K562 (cell line): ENCODE measurements around the gene HKDC1. TPM values are rescaled to one million over a fixed set of nuclear protein-coding genes. Genes with fewer than 3 reads are reported as not detected.

ENCODE experiments used
- ATAC-seq: fragments of 200-7000 bp; cut with Tn5 transposase; 3 replicates; pipeline ENCODE4 v1.9.1; 2020; ENCODE audit warnings: moderate library complexity
- BruUV-seq: library from RNA; stranded (reverse); fragments of 400-500 nt; replicated peaks from 2 replicates; lab custom pipeline; 2021; lab: Mats Ljungman, UMichigan
- CTCF ChIA-PET: fragments of 300-600 bp; formaldehyde crosslinking; extraction: SDS; loops from one replicate; lab custom pipeline; 2021; ENCODE audit warnings: low intra/inter-chr PET ratio; lab: Yijun Ruan, JAX
- POLR2A ChIA-PET: fragments of 300-600, 350-650 bp; sonication (Branson Sonifier 250); formaldehyde crosslinking; extraction: SDS; loops from one replicate; lab custom pipeline; 2021; ENCODE audit warnings: antibody characterized with exemption, inconsistent platforms; lab: Yijun Ruan, JAX
- DNase-seq, 4 experiments: peaks; one replicate each; pipeline versions ENCODE4 v3.0.0 to v3.0.0-alpha.2; 2011 to 2018; ENCODE audit warnings: low spot score in 3 of 4, mixed read lengths in 3 of 4; ENCODE audit errors: extremely low read depth in 1 of 4
- FAIRE-seq: peaks from 2 replicates; lab custom pipeline; 2011; peaks lifted over from hg19 to GRCh38; lab: Jason Lieb, UNC
- H2AFZ ChIP-seq: 2 replicates; pipeline ENCODE4 v1.6.0; 2011; ENCODE audit warnings: low read depth, low read length, control low read depth, inconsistent platforms
- H3K27ac ChIP-seq: fragments of 200-600 bp; 3 replicates; pipeline ENCODE4 v1.8.0; 2011; ENCODE audit warnings: low read depth, mild to moderate bottlenecking, control low read depth, inconsistent platforms, low read length, moderate library complexity, mixed read lengths; ENCODE audit errors: extremely low read depth
- H3K27me3 ChIP-seq, 2 experiments: fragments of 300-600 bp in 1 of 2; 2 replicates in 1 of 2; 3 replicates in 1 of 2; pipeline versions ENCODE4 v1.6.0 to v1.8.0; 2011; ENCODE audit warnings: inconsistent platforms in 2 of 2, low read length in 2 of 2, mild to moderate bottlenecking in 1 of 2, mixed read lengths in 1 of 2, moderate library complexity in 1 of 2; ENCODE audit not compliant: control insufficient read depth in 2 of 2, insufficient read depth in 2 of 2
- H3K36me3 ChIP-seq: fragments of 300-600 bp; 3 replicates; pipeline ENCODE4 v1.8.0; 2011; ENCODE audit warnings: mild to moderate bottlenecking, low read length, inconsistent platforms; ENCODE audit not compliant: control insufficient read depth, insufficient read depth
- H3K4me1 ChIP-seq, 2 experiments: fragments of 200-600 bp in 1 of 2; replicated peaks in 1 of 2; 2 replicates in 1 of 2; 3 replicates in 1 of 2; pipeline versions ENCODE4 v1.5.1 to v1.8.0; 2011; ENCODE audit warnings: inconsistent platforms in 2 of 2, low read length in 2 of 2, mild to moderate bottlenecking in 1 of 2, mixed read lengths in 1 of 2, moderate library complexity in 1 of 2; ENCODE audit not compliant: control insufficient read depth in 2 of 2, insufficient read depth in 2 of 2
- H3K4me2 ChIP-seq: 2 replicates; pipeline ENCODE4 v1.6.1; 2011; ENCODE audit warnings: low read length, control low read depth, inconsistent platforms, mixed read lengths; ENCODE audit not compliant: insufficient read depth
- H3K4me3 ChIP-seq: fragments of 200-600 bp; sonication (generic), shearing (Covaris generic); 2 replicates; pipeline ENCODE4 v1.5.1; 2016; ENCODE audit warnings: control low read depth, inconsistent platforms
- H3K79me2 ChIP-seq: fragments of 200-600 bp; 3 replicates; pipeline ENCODE4 v1.8.0; 2011; ENCODE audit warnings: low read length, inconsistent platforms; ENCODE audit not compliant: control insufficient read depth, insufficient read depth
- H3K9ac ChIP-seq, 2 experiments: 2 replicates each; pipeline versions ENCODE4 v1.6.0 to v1.6.1; 2011; ENCODE audit warnings: low read depth in 2 of 2, low read length in 2 of 2, control low read depth in 1 of 2, inconsistent platforms in 1 of 2, mild to moderate bottlenecking in 1 of 2, mixed read lengths in 1 of 2; ENCODE audit not compliant: insufficient read depth in 1 of 2
- H3K9me1 ChIP-seq: one replicate; pipeline ENCODE4 v1.6.0; 2011; ENCODE audit warnings: inconsistent platforms, mild to moderate bottlenecking, low read length, moderate library complexity; ENCODE audit not compliant: control insufficient read depth, insufficient read depth
- H3K9me3 ChIP-seq: replicated peaks from 2 replicates; pipeline ENCODE4 v1.5.1; 2011; ENCODE audit warnings: low read depth, low read length, inconsistent platforms; ENCODE audit not compliant: control insufficient read depth, insufficient read depth
- H4K20me1 ChIP-seq: replicated peaks from 2 replicates; pipeline ENCODE4 v1.6.1; 2011; ENCODE audit warnings: low read length, inconsistent platforms, mixed read lengths; ENCODE audit not compliant: control insufficient read depth, insufficient read depth
- ETV1 ChIP-seq: fragments of 450-650 bp; conservative IDR thresholded peaks from 2 replicates; pipeline ENCODE4 v1.6.1; 2016; ENCODE audit warnings: missing genetic modification characterization, control low read depth, low read depth, missing compliant biosample characterization
- GABPA ChIP-seq: fragments of 200-800 bp; sonication (Bioruptor generic); conservative IDR thresholded peaks from 2 replicates; pipeline ENCODE4 v1.6.1; 2016; ENCODE audit warnings: low read depth, missing genetic modification characterization, missing compliant biosample characterization
- HDAC6 ChIP-seq: IDR thresholded peaks from 2 replicates; pipeline ENCODE4 v1.6.1; 2012; ENCODE audit warnings: low read depth, mild to moderate bottlenecking, control low read depth, inconsistent platforms, low read length, moderate library complexity
- MECOM ChIP-seq: fragments of 250-450 bp; sonication (Bioruptor Pico); IDR thresholded peaks from 2 replicates; pipeline ENCODE4 v1.8.0; 2022; ENCODE audit warnings: inconsistent platforms
- MTA1 ChIP-seq: fragments of 450-650 bp; IDR thresholded peaks from 2 replicates; pipeline ENCODE4 v1.6.1; 2017; ENCODE audit warnings: borderline replicate concordance
- MYC ChIP-seq, 2 experiments: fragments of 250-450 bp in 1 of 2; sonication (Bioruptor Pico) in 1 of 2; IDR thresholded peaks; 2 replicates each; pipeline versions ENCODE4 v1.5.1 to v1.6.1; 2012 to 2021; ENCODE audit warnings: low read depth in 2 of 2, borderline replicate concordance in 1 of 2, improper control_type of control experiment in 1 of 2, low read length in 1 of 2, mild to moderate bottlenecking in 1 of 2, moderate library complexity in 1 of 2
- SMARCA4 ChIP-seq: fragments of 450-650 bp; IDR thresholded peaks from 2 replicates; pipeline ENCODE4 v1.6.1; 2016
- TCF3 ChIP-seq: sonication (generic); formaldehyde crosslinking; IDR thresholded peaks from 2 replicates; pipeline ENCODE4 v1.4.0; 2020; ENCODE audit warnings: mild to moderate bottlenecking, missing genetic modification reagents
- ZNF584 ChIP-seq: fragments of 200-800 bp; sonication (Bioruptor generic); IDR thresholded peaks from 2 replicates; pipeline ENCODE4 v1.6.1; 2016; ENCODE audit warnings: low read depth, mild to moderate bottlenecking, missing genetic modification characterization, missing compliant biosample characterization
- WGBS: fragments of 100-300 bp; shearing (Covaris generic); methylation state at CpG from one replicate; pipeline ENCODE4 v1.1.6; 2016; ENCODE audit warnings: low coverage, mixed read lengths; ENCODE audit not compliant: insufficient coverage; ENCODE audit errors: missing lambda C conversion rate; 5-methylcytosine and 5-hydroxymethylcytosine counted together
- in situ Hi-C: fragments of 300-500 bp; cut with MboI; formaldehyde crosslinking; loops from 4 replicates; pipeline ENCODE4 v1.15.0; 2018; ENCODE audit warnings: inconsistent platforms, mixed read lengths
- intact Hi-C: fragments of 100-400 bp; cut with micrococcal nuclease; formaldehyde crosslinking; loops from 2 replicates; pipeline ENCODE4 v1.14.2; 2022
- polyA plus RNA-seq, 8 experiments: library from polyadenylated mRNA; depleted of rRNA in 4 of 8; stranded (reverse) in 5 of 8; unstranded in 3 of 8; fragments of >200 nt; fragmentation: Nextera tagmentation in 2 of 8; fragmentation: Illumina TruSeq in 1 of 8; extraction: Ambion mirVana in 2 of 8; extraction: Trizol in 1 of 8; gene quantifications; 2 replicates each; pipeline versions ENCODE4 v1.2.1 to v1.2.3, GENCODE V29; 2011 to 2014; ENCODE audit warnings: inconsistent platforms in 1 of 8, missing spikeins in 1 of 8
- total RNA-seq, 7 experiments: library from RNA; depleted of rRNA in 6 of 7; stranded (reverse); fragments of >200 nt in 6 of 7; fragmentation: Illumina TruSeq in 2 of 7; extraction: Trizol in 2 of 7; gene quantifications; 2 replicates each; pipeline versions ENCODE4 v1.2.1 to v1.2.3, GENCODE V29; 2011 to 2021; ENCODE audit warnings: low replicate concordance in 1 of 7
- TF ChIP-seq, protein P1 (sequence below), 3 experiments: fragments of 200-800 bp in 1 of 3; sonication (Bioruptor generic) in 1 of 3; sonication (generic) in 1 of 3; formaldehyde crosslinking in 1 of 3; IDR thresholded peaks; 2 replicates each; pipeline versions ENCODE4 v1.6.1 to v1.8.0; 2016 to 2022; ENCODE audit warnings: mild to moderate bottlenecking in 2 of 3, missing compliant biosample characterization in 2 of 3, missing genetic modification characterization in 2 of 3, missing genetic modification reagents in 1 of 3
- TF ChIP-seq, protein P2 (sequence below): fragments of 250-450 bp; sonication (Bioruptor Pico); IDR thresholded peaks from 2 replicates; pipeline ENCODE4 v1.5.0; 2020; ENCODE audit warnings: mild to moderate bottlenecking, borderline replicate concordance
- TF ChIP-seq, protein P3 (sequence below): sonication (generic); formaldehyde crosslinking; IDR thresholded peaks from 2 replicates; pipeline ENCODE4 v1.8.0; 2022; ENCODE audit warnings: missing genetic modification reagents, mild to moderate bottlenecking, borderline replicate concordance

Gene HKDC1
- total and polyA plus RNA-seq, 9 of the 15 experiments (the other 6 are each of a cell fraction or from before 2014, with no cell fraction given): 0.04 to 0.22 (median 0.11) TPM; not detected in 5

DNA sequence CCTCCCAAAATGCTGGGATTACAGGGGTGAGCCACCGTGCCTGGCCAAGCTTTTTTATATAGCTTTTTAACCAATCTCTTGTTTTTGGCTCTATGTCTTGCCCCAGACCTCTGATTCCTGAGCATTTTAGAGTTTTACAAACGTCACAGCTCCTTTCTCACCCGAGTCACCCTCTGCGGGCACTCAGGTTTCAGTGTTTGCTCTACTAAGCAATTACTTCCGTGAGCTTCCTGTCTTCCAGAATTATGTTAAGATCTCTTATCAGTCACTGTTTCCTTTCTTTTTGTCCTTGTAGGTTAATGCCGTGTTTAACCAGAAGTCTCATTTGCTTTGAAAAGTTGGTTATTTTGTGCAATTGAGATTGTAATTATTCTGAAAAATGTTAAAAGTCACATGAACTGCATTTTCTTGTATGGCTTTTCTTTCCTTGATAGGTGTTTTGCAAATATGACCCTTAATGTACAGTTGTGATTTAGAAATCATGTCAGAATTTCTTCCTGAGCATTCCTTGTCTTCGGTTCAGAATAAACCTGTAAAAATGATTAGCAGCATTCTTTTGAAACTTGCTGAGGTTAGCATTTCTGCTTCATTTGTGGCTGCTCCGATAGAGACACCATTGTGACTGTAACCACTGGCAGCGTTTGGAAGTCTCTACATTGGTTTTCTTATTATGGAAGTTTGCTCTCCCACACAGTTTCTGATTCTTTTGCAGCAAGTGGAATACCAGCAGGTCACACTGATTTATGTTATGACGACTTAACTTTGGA lies 4.5 kb upstream of the HKDC1 start (continued):
- peak; percentile 68 for TF ChIP-seq ZNF584 (CRISPR knock-in tag)

DNA sequence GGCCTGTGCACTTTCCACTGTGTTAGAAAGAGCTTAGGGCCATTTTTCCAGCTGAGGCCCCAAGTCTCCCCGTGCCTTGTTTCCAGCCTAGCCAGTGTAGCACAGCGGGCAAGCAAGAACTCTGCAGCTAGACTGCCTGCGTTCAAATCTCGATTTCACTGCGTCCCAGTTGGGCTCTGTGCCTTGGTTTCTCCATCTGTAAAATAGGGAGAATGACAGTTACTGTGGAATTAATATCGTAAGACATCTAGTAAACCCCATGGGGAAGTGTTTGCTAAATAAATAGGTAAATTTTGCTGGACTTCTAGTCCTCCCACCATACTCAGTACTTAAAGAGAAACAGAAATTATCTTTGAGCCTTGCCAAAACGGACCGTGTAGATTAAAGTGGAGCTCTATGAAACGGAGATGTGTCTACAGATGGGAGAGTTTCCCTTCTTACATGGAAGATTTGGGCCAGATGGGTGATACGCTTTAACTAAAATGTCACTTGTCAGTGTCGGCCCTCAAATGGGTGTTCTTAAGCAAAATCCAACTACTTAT lies 3.5 kb upstream of the HKDC1 start:
- no peak overlapping the region; the same call in 1 of the 2 replicates for H3K4me2 ChIP-seq
- no peaks in the 10 kb centered on the region for H4K20me1 ChIP-seq
- no peak overlapping the region for H3K4me3 ChIP-seq
- peaks cover 6 to 35% of the 10 kb centered on the region in 2 experiments for H3K4me1 ChIP-seq
- in situ Hi-C loops (no loop called here), intact Hi-C loops (loop anchor here (2.0 to 5.0 kb wide), 2 partner anchors 94 to 124 kb away; partner anchors contain the start of gene VPS26A)
- FAIRE-seq (no peak), DNase-seq (no peak), ATAC-seq (peak; percentile 12)
- POLR2A ChIA-PET: interaction anchor here (0.8 to 1.4 kb wide), 4 partner anchors 9 to 174 kb away, joined by 3 to 4 read pairs (median 4); no protein-coding TSS in a partner anchor
- WGBS: 49% methylated on average over 11 of the region's 11 CpGs
- no peaks in the 10 kb centered on the region for H3K9me1 ChIP-seq
- H3K9ac ChIP-seq: no peak overlapping the region
- no peaks in the 10 kb centered on the region for H3K27me3 ChIP-seq
- CTCF ChIA-PET: no interaction called here
- H3K27ac ChIP-seq: no peak overlapping the region; the same call in 2 of the 3 replicates
- no TSS peak for BruUV-seq
- no peaks in the 10 kb centered on the region for H3K36me3 ChIP-seq
- peak overlapping the region; percentile 27 for H2AFZ ChIP-seq
- no peaks in the 10 kb centered on the region for H3K9me3 ChIP-seq
- no peaks in the 10 kb centered on the region for H3K79me2 ChIP-seq
- TF ChIP-seq SMARCA4 (no peak), TCF3 (CRISPR knock-in tag) (no peak), HDAC6 (no peak), MECOM (CRISPR knock-in tag) (0 out of 2 replicates have a peak, but pooled peaks have one; percentile 27), MYC (IDR thresholded peaks at IDR 0.05; ENCODE audit: low read depth, low read length) (no peak), MYC (CRISPR knock-in tag; IDR thresholded peaks at IDR 0.05; ENCODE audit: borderline replicate concordance, low read depth) (0 out of 2 replicates have a peak, but pooled peaks have one; percentile 31), MTA1 (no peak), GABPA (tag) (0 out of 2 replicates have a peak, but pooled peaks have one; percentile 22), ETV1 (tag) (no peak)
- TF ChIP-seq, protein P1, sequence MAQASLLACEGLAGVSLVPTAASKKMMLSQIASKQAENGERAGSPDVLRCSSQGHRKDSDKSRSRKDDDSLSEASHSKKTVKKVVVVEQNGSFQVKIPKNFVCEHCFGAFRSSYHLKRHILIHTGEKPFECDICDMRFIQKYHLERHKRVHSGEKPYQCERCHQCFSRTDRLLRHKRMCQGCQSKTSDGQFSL (CRISPR knock-in tag; IDR thresholded peaks at IDR 0.05): peak; percentile 15; the same call in 1 of the 2 replicates
- TF ChIP-seq, protein P1 (tag; IDR thresholded peaks at IDR 0.05): no peak
- TF ChIP-seq, protein P2, sequence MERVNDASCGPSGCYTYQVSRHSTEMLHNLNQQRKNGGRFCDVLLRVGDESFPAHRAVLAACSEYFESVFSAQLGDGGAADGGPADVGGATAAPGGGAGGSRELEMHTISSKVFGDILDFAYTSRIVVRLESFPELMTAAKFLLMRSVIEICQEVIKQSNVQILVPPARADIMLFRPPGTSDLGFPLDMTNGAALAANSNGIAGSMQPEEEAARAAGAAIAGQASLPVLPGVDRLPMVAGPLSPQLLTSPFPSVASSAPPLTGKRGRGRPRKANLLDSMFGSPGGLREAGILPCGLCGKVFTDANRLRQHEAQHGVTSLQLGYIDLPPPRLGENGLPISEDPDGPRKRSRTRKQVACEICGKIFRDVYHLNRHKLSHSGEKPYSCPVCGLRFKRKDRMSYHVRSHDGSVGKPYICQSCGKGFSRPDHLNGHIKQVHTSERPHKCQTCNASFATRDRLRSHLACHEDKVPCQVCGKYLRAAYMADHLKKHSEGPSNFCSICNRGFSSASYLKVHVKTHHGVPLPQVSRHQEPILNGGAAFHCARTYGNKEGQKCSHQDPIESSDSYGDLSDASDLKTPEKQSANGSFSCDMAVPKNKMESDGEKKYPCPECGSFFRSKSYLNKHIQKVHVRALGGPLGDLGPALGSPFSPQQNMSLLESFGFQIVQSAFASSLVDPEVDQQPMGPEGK: no peak
- TF ChIP-seq, protein P3, sequence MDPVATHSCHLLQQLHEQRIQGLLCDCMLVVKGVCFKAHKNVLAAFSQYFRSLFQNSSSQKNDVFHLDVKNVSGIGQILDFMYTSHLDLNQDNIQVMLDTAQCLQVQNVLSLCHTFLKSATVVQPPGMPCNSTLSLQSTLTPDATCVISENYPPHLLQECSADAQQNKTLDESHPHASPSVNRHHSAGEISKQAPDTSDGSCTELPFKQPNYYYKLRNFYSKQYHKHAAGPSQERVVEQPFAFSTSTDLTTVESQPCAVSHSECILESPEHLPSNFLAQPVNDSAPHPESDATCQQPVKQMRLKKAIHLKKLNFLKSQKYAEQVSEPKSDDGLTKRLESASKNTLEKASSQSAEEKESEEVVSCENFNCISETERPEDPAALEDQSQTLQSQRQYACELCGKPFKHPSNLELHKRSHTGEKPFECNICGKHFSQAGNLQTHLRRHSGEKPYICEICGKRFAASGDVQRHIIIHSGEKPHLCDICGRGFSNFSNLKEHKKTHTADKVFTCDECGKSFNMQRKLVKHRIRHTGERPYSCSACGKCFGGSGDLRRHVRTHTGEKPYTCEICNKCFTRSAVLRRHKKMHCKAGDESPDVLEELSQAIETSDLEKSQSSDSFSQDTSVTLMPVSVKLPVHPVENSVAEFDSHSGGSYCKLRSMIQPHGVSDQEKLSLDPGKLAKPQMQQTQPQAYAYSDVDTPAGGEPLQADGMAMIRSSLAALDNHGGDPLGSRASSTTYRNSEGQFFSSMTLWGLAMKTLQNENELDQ (CRISPR knock-in tag): no peak
